H9 (cell line): Measurements from ENCODE around the gene MACC1. TPM values are rescaled to one million over a fixed set of nuclear protein-coding genes. Genes with fewer than 3 reads are reported as not detected.

Source experiments
- DNase-seq: peaks from one replicate; pipeline ENCODE4 v3.0.0-alpha.2; 2017
- H2AFZ ChIP-seq: one replicate; pipeline ENCODE4 v1.6.1; 2013; ENCODE audit warnings: mild to moderate bottlenecking, low read length, control low read depth, moderate library complexity
- H2AK5ac ChIP-seq: 2 replicates; pipeline ENCODE4 v1.6.1; 2013; ENCODE audit warnings: low read length, control low read depth, mixed read lengths; ENCODE audit not compliant: insufficient read length
- H2BK120ac ChIP-seq: one replicate; pipeline ENCODE4 v1.6.1; 2013; ENCODE audit warnings: low read depth, mild to moderate bottlenecking, low read length, control low read depth, inconsistent platforms; ENCODE audit not compliant: poor library complexity, severe bottlenecking
- H2BK12ac ChIP-seq: 2 replicates; pipeline ENCODE4 v1.6.1; 2013; ENCODE audit warnings: low read length, control low read depth, mixed read lengths, low read depth; ENCODE audit not compliant: insufficient read length
- H2BK15ac ChIP-seq: 2 replicates; pipeline ENCODE4 v1.6.1; 2013; ENCODE audit warnings: low read depth, low read length, control low read depth
- H2BK20ac ChIP-seq: one replicate; pipeline ENCODE4 v1.6.1; 2013; ENCODE audit warnings: low read depth, mild to moderate bottlenecking, low read length, control low read depth, inconsistent platforms; ENCODE audit not compliant: poor library complexity, severe bottlenecking
- H2BK5ac ChIP-seq: 2 replicates; pipeline ENCODE4 v1.6.1; 2013; ENCODE audit warnings: low read length, control low read depth, mixed read lengths; ENCODE audit not compliant: insufficient read length
- H3K14ac ChIP-seq: 2 replicates; pipeline ENCODE4 v1.6.1; 2013; ENCODE audit warnings: low read length, control low read depth; ENCODE audit not compliant: insufficient read depth
- H3K18ac ChIP-seq: 2 replicates; pipeline ENCODE4 v1.6.1; 2013; ENCODE audit warnings: low read depth, mild to moderate bottlenecking, mixed read lengths, low read length, control low read depth; ENCODE audit not compliant: insufficient read length
- H3K23ac ChIP-seq: 2 replicates; pipeline ENCODE4 v1.6.1; 2013; ENCODE audit warnings: low read length, control low read depth, mixed read lengths, low read depth; ENCODE audit not compliant: insufficient read length
- H3K23me2 ChIP-seq: 2 replicates; pipeline ENCODE4 v1.6.1; 2013; ENCODE audit warnings: low read depth, mild to moderate bottlenecking, mixed read lengths, low read length, control low read depth; ENCODE audit not compliant: insufficient read length, poor library complexity, severe bottlenecking
- H3K27ac ChIP-seq: 2 replicates; pipeline ENCODE4 v1.5.1; 2013; ENCODE audit warnings: low read length, control low read depth, mixed read lengths, low read depth; ENCODE audit not compliant: insufficient read length
- H3K27me3 ChIP-seq: 2 replicates; pipeline ENCODE4 v1.6.1; 2013; ENCODE audit warnings: low read length, control low read depth, inconsistent platforms; ENCODE audit not compliant: insufficient read depth
- H3K4ac ChIP-seq: 2 replicates; pipeline ENCODE4 v1.6.1; 2013; ENCODE audit warnings: low read depth, mild to moderate bottlenecking, control low read depth, inconsistent platforms, low read length, moderate library complexity
- H3K4me1 ChIP-seq: 2 replicates; pipeline ENCODE4 v1.6.1; 2013; ENCODE audit warnings: low read length, control low read depth, inconsistent platforms; ENCODE audit not compliant: insufficient read depth
- H3K4me2 ChIP-seq: 2 replicates; pipeline ENCODE4 v1.6.1; 2013; ENCODE audit warnings: low read length, control low read depth, mixed read lengths; ENCODE audit not compliant: insufficient read length, insufficient read depth
- H3K56ac ChIP-seq: 2 replicates; pipeline ENCODE4 v1.6.1; 2013; ENCODE audit warnings: low read depth, mild to moderate bottlenecking, mixed read lengths, low read length, control low read depth; ENCODE audit not compliant: insufficient read length
- H3K79me1 ChIP-seq: 2 replicates; pipeline ENCODE4 v1.6.1; 2013; ENCODE audit warnings: low read depth, mild to moderate bottlenecking, moderate library complexity, low read length, control low read depth, inconsistent platforms; ENCODE audit not compliant: insufficient read depth, poor library complexity, severe bottlenecking
- H3K79me2 ChIP-seq: 2 replicates; pipeline ENCODE4 v1.6.1; 2013; ENCODE audit warnings: low read length, control low read depth, inconsistent platforms; ENCODE audit not compliant: insufficient read depth
- H3K9ac ChIP-seq: 2 replicates; pipeline ENCODE4 v1.6.1; 2013; ENCODE audit warnings: low read length, control low read depth, mixed read lengths; ENCODE audit not compliant: insufficient read length; ENCODE audit errors: extremely low read depth
- H3K9me3 ChIP-seq: one replicate; pipeline ENCODE4 v1.6.1; 2013; ENCODE audit warnings: low read depth, low read length, inconsistent platforms; ENCODE audit not compliant: control insufficient read depth
- H3T11ph ChIP-seq: one replicate; pipeline ENCODE4 v1.6.1; 2013; ENCODE audit warnings: mild to moderate bottlenecking, low read length, control low read depth, inconsistent platforms
- H4K20me1 ChIP-seq: one replicate; pipeline ENCODE4 v1.6.1; 2013; ENCODE audit not compliant: control insufficient read depth, insufficient read length, insufficient read depth
- H4K5ac ChIP-seq: 2 replicates; pipeline ENCODE4 v1.6.1; 2013; ENCODE audit warnings: low read depth, mild to moderate bottlenecking, mixed read lengths, low read length, control low read depth; ENCODE audit not compliant: insufficient read length
- H4K8ac ChIP-seq: replicated peaks from 2 replicates; pipeline ENCODE4 v1.6.1; 2013; ENCODE audit warnings: low read length, control low read depth, mixed read lengths, low read depth; ENCODE audit not compliant: insufficient read length
- H4K91ac ChIP-seq: 2 replicates; pipeline ENCODE4 v1.6.1; 2013; ENCODE audit warnings: low read depth, mild to moderate bottlenecking, moderate library complexity, mixed read lengths, low read length, control low read depth; ENCODE audit not compliant: insufficient read length
- H3K27ac Mint-ChIP-seq, 3 experiments: 2 replicates in 2 of 3; 3 replicates in 1 of 3; pipeline ENCODE4 v1.8.0; 2020 to 2021; ENCODE audit warnings: mixed read lengths in 3 of 3, mild to moderate bottlenecking in 1 of 3, moderate library complexity in 1 of 3
- H3K27me3 Mint-ChIP-seq: 2 replicates; pipeline ENCODE4 v1.8.0; 2021; ENCODE audit warnings: low read depth, mild to moderate bottlenecking, moderate library complexity, mixed read lengths
- H3K36me3 Mint-ChIP-seq, 3 experiments: 2 replicates in 2 of 3; 3 replicates in 1 of 3; pipeline ENCODE4 v1.8.0; 2020 to 2021; ENCODE audit warnings: low read depth in 3 of 3, mixed read lengths in 3 of 3; ENCODE audit not compliant: insufficient read depth in 1 of 3
- H3K4me1 Mint-ChIP-seq, 2 experiments: 2 replicates each; pipeline ENCODE4 v1.8.0; 2020; ENCODE audit warnings: mixed read lengths in 2 of 2
- H3K4me3 Mint-ChIP-seq, 2 experiments: 2 replicates in 1 of 2; 3 replicates in 1 of 2; pipeline ENCODE4 v1.8.0; 2020 to 2021; ENCODE audit warnings: mild to moderate bottlenecking in 2 of 2, mixed read lengths in 2 of 2, moderate library complexity in 1 of 2
- H3K9me3 Mint-ChIP-seq, 2 experiments: 2 replicates in 1 of 2; 3 replicates in 1 of 2; pipeline ENCODE4 v1.8.0; 2020; ENCODE audit warnings: mild to moderate bottlenecking in 2 of 2, mixed read lengths in 2 of 2, moderate library complexity in 1 of 2
- CTCF ChIP-seq: fragments of 200-600 bp; sonication (generic); conservative IDR thresholded peaks from 3 replicates; pipeline ENCODE4 v1.8.0; 2021; ENCODE audit warnings: antibody characterized with exemption, mild to moderate bottlenecking
- WGBS: extraction: QIAGEN DNeasy Blood & Tissue Kit; methylation state at CpG from one replicate; pipeline ENCODE4 v1.1.7; 2013; ENCODE audit warnings: missing lambda C conversion rate, low lambda C conversion rate, mixed read lengths; ENCODE audit not compliant: insufficient read length; ENCODE audit errors: extremely low coverage; 5-methylcytosine and 5-hydroxymethylcytosine counted together
- total RNA-seq: library from RNA; stranded (reverse); gene quantifications from 2 replicates; pipeline ENCODE4 v1.2.1, GENCODE V29; 2021

MACC1 gene
- total RNA-seq, 1 experiment from 2014 or later, result 11.0 TPM

DNA sequence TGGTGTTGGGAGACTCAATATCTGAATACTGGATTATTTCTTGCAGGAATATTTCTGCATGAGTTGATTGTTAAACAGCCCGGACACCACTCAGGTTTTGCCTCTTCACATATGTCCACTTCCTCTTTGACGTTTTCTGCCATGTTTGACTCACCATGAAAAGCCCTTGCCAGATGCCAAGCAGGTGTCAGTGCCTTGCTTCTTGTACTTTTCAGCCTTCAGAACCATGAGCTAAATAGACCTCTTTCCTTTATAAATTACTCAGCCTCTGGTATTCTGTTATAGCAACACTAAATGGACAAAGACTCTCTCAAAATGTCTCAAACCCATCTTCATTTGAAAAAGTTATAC, 24.7 kb upstream of the MACC1 start:
- Histone ChIP-seq H3K9ac (no peak overlapping the region), H4K20me1 (no peaks in the 10 kb centered on the region), H3K14ac (no peak overlapping the region), H3K79me2 (no peaks in the 10 kb centered on the region), H4K91ac (no peak overlapping the region), H2BK120ac (no peak overlapping the region), H3K4me1 (no peaks in the 10 kb centered on the region; the same call in 1 of the 2 replicates), H2BK5ac (no peak overlapping the region), H3K27me3 (no peaks in the 10 kb centered on the region), H4K5ac (no peak overlapping the region), H3K23me2 (no peaks in the 10 kb centered on the region), H3K56ac (no peak overlapping the region), H2AFZ (no peak overlapping the region), H3K27ac (no peak overlapping the region), H3K79me1 (no peaks in the 10 kb centered on the region), H3K23ac (no peak overlapping the region), H4K8ac (no peak overlapping the region), H3K4ac (no peak overlapping the region), H2AK5ac (no peak overlapping the region), H3K18ac (no peak overlapping the region), H2BK20ac (no peak overlapping the region), H3K4me2 (no peak overlapping the region), H2BK12ac (no peak overlapping the region), H3T11ph (no peak overlapping the region), H3K9me3 (no peaks in the 10 kb centered on the region), H2BK15ac (no peak overlapping the region)
- H3K4me3 Mint-ChIP-seq, result no peak overlapping the region
- no peaks in the 10 kb centered on the region for H3K9me3 Mint-ChIP-seq
- no peaks in the 10 kb centered on the region for H3K36me3 Mint-ChIP-seq
- no peak for TF ChIP-seq CTCF
- H3K4me1 Mint-ChIP-seq, result peaks cover 14 to 16% of the 10 kb centered on the region in 2 experiments
- no CpG with 5 or more reads among the region's 2 CpGs for WGBS
- H3K27me3 Mint-ChIP-seq, result no peaks in the 10 kb centered on the region; the same call in 1 of the 2 replicates
- no peak for DNase-seq
- no peak overlapping the region for H3K27ac Mint-ChIP-seq
